HFF-Myc (cell line): ENCODE measurements around the gene TPRX1.
A peak's percentile ranks its signal among the peaks of the same experiment; 100 is the strongest.
"Not testable (repeated sequence)": the region's sequence is repeated elsewhere in the genome, so short reads cannot be mapped to it uniquely, and the experiment has no call there.

Source experiments
- DNase-seq: peaks from one replicate; pipeline ENCODE4 v3.0.0-alpha.2; 2011; ENCODE audit warnings: low read depth; ENCODE audit errors: extremely low read depth
- H3K4me3 ChIP-seq: replicated peaks from 2 replicates; pipeline ENCODE4 v1.5.1; 2011; ENCODE audit warnings: low read depth, mild to moderate bottlenecking, control low read depth, low read length
- TF ChIP-seq, protein P1 (sequence below): IDR thresholded peaks from 2 replicates; pipeline ENCODE4 v1.5.1; 2012; ENCODE audit warnings: mild to moderate bottlenecking, low read depth, low read length, control low read depth; ENCODE audit errors: missing control alignments

Gene TPRX1

DNA sequence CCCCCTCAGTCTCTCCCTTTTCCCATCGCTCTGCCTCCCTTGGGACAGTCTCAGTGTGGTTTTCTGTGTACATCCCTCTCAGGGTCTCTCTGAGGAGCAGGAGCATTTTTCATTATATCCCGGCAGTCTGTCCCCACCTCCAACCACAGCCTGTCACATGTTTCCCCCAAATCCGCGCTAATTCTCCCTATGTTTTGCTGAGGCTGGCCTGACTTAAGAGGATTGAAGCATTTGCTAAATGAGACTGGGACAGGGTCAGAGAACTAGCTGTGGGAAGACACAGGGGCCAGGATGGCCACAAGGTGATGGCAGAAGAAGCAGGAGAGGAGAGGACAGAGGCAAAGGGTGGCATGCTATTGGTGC, 5.5 kb downstream of the TPRX1 start:
- no peak for DNase-seq
- no peak overlapping the region for H3K4me3 ChIP-seq
- TF ChIP-seq, protein P1, sequence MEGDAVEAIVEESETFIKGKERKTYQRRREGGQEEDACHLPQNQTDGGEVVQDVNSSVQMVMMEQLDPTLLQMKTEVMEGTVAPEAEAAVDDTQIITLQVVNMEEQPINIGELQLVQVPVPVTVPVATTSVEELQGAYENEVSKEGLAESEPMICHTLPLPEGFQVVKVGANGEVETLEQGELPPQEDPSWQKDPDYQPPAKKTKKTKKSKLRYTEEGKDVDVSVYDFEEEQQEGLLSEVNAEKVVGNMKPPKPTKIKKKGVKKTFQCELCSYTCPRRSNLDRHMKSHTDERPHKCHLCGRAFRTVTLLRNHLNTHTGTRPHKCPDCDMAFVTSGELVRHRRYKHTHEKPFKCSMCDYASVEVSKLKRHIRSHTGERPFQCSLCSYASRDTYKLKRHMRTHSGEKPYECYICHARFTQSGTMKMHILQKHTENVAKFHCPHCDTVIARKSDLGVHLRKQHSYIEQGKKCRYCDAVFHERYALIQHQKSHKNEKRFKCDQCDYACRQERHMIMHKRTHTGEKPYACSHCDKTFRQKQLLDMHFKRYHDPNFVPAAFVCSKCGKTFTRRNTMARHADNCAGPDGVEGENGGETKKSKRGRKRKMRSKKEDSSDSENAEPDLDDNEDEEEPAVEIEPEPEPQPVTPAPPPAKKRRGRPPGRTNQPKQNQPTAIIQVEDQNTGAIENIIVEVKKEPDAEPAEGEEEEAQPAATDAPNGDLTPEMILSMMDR: no peak

DNA sequence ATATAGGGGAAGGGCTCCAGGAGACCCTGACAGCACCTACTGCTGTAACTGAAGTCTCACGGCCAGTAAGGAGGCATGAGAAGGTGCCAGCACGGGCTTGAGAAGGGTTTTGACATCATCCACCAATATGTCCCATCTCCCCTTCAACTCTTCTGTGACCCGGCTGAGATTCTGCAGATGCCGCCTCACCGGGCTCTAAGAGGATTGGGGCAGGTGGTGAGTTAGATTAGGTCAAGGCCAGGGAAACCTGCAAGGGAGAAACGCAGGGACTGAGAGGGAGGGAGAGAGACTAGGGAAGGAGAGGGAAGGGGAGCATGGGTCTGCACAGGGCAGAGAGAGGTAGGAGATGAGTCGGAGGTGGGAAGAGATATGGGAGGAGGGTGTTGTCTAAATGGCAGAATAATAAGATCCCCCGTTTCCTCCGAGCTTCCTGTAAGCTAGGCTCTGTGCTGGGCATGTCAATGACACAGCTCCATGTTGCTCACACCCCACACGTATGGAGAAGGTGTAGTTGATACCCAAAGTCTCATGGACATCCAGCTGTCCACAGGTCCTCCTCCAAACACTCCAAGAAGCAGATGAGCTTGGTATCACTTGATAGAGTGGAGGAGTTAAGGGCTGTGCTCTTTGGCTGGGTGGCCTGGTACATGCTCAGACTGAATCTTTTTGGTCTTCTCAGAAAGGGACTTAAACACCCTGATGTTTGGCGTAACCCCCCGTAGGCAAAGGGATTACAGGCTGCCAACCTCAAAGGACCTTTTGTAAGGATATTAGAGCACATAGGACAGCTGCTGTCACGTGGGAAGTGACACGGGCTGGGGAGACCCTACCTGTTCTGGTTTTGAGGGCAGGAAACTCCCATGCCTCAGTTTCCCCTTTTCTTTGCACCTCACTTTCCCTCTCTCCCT, 6.1 kb downstream of the TPRX1 start:
- DNase-seq: no peak
- TF ChIP-seq, protein P1: no peak
- H3K4me3 ChIP-seq: no peak overlapping the region

DNA sequence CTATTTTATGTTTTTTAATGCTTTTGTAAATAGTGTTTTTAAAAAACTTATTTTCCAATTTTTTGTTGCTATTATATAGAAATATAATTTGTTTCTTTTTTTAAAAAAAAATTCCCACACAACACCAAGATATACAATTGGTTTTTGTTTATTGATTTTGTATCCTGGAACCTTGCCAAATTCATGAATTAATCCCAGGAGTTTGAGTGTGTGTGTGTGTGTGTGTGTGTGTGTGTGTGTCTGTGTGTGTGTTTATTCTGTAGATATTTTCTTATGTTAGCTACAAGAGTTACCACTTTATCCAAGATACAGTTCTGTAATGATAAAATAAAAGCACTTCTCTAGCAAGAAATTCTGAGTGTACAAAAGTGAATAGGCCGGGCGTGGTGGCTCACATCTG, 7.6 kb downstream of the TPRX1 start:
- H3K4me3 ChIP-seq: no peak overlapping the region
- TF ChIP-seq, protein P1: no peak
- DNase-seq: no peak

DNA sequence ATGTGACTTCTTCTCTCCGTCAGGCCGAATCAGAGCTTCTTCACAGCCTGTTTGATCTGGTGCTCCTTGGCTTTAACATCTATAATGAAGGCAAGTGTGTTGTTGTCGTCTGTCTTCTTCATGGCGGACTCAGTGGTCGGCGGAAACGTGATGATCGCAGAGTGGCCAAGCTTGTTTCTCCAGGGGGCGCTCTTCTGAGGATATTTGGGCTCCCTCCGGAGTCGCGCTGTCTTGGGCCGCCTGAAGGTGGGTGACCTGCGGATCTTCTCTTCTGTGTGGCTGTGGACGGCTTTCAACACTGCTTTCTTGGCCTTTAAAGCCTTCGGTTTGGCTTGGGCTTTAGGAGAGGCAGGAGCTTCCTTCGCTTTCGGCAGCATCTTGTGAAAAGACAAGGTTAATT, 9.8 kb downstream of the TPRX1 start:
- H3K4me3 ChIP-seq: no peak overlapping the region
- no peak for DNase-seq
- TF ChIP-seq, protein P1: no peak

DNA sequence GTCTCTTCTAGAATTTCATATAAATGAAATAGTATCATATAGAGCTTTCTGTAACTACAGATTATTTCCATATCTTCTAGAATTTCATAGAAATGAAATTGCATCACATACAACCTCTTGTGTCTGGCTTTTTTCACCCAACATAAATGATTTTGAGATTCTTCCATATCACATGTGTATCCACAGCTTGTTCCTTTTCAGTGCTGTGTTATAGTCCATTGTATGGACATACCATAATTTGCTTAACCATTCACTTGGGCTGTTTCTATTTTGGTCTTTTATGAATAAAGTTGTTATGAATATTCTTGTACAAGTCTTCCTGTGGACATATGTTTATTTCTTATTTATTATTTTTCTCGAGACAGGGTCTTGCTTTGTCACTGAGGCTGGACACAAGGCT, 11.7 kb downstream of the TPRX1 start:
- no peak for DNase-seq
- TF ChIP-seq, protein P1: no peak

DNA sequence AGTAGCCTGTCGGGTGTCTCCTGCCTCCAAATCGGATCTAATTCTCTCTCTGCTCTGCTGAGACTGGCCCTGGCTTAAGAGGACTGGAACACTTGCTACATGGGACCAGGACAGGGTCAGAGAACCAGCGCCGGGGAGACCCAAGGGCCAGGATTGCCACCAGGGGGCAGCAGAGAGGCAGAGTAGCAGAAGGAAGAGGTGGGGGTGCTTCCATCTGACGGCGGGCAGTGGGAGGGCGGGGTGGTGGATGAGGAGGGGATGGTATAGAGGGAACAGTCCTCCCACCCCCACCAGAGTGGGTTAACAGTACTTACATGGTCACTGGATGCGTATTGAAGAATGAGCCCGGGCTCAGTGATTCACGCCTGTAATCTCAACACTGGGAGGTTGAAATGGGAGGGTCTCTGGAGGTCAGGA, 13.9 kb downstream of the TPRX1 start:
- no peak overlapping the region for H3K4me3 ChIP-seq
- DNase-seq: peak; percentile 24

More for the DNA sequence above, 11.7 kb downstream of the TPRX1 start:
- no peak overlapping the region for H3K4me3 ChIP-seq

DNA sequence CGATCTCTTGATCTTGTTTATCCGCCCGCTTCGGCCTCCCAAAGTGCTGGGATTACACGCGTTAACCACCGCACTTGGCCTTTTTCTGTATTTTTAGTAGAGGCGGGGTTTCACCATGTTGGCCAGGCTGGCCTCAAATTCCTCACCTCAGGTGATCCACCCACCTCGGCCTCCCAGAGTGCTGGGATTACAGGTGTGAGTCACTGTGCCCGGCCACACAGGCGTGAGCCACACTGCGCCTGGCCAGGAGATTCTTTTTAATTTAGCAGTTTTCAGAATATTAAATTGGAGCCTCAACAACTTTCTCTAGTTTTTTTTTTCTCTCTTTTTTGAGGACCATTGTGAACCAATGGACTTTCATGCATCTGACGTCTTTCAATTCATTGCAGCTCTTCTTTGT, 14.5 kb downstream of the TPRX1 start:
- not testable (repeated sequence) for DNase-seq, H3K4me3 ChIP-seq

More for the DNA sequence above, 13.9 kb downstream of the TPRX1 start:
- TF ChIP-seq, protein P1: peak; percentile 88

DNA sequence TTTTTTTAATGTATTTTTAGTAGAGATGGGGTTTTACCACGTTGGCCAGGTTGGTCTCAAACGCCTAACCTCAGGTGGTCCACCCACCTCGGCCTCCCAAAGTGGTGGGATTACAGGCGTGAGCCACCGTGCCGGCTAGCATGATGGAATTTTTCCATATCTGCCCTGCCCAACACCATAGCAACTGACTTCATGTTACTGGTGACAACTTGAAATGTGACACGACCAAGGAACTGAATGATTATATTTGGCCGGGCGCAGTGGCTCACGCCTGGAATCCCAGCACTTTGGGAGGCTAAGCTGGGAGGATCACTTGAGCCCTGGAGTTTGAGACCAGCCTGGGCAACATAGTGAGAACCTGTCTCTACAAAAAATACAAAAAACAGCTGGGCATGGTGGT, 17.0 kb downstream of the TPRX1 start:
- DNase-seq, H3K4me3 ChIP-seq: not testable (repeated sequence)
